Trophoblast cell (in vitro differentiated cells and primary cell): ENCODE data around the gene SLC38A7.

Experiments used
- DNase-seq, 2 donors: peaks; one replicate each; pipeline ENCODE4 v3.0.0-alpha.2; 2016
- H2AFZ ChIP-seq: 2 replicates; pipeline ENCODE4 v1.6.1; 2013; ENCODE audit warnings: low read length, moderate library complexity, mild to moderate bottlenecking; ENCODE audit not compliant: insufficient read depth, poor library complexity
- H2AK5ac ChIP-seq: 2 replicates; pipeline ENCODE4 v1.6.1; 2013; ENCODE audit warnings: mild to moderate bottlenecking, low read length
- H2BK120ac ChIP-seq: 2 replicates; pipeline ENCODE4 v1.6.1; 2013; ENCODE audit warnings: low read length, mild to moderate bottlenecking, moderate library complexity; ENCODE audit not compliant: insufficient read depth, poor library complexity
- H2BK12ac ChIP-seq: 2 replicates; pipeline ENCODE4 v1.6.1; 2013; ENCODE audit warnings: mild to moderate bottlenecking, low read length, moderate library complexity
- H2BK5ac ChIP-seq: 2 replicates; pipeline ENCODE4 v1.6.1; 2013; ENCODE audit warnings: low read length, low read depth, moderate library complexity, mild to moderate bottlenecking; ENCODE audit not compliant: poor library complexity
- H3K14ac ChIP-seq: 2 replicates; pipeline ENCODE4 v1.6.1; 2013; ENCODE audit warnings: mild to moderate bottlenecking, low read length
- H3K18ac ChIP-seq: 2 replicates; pipeline ENCODE4 v1.6.1; 2013; ENCODE audit warnings: mild to moderate bottlenecking, low read length
- H3K23ac ChIP-seq: 2 replicates; pipeline ENCODE4 v1.6.1; 2013; ENCODE audit warnings: low read length
- H3K27ac ChIP-seq: 2 replicates; pipeline ENCODE4 v1.5.1; 2013; ENCODE audit warnings: low read depth, mild to moderate bottlenecking, inconsistent platforms, low read length, moderate library complexity
- H3K27me3 ChIP-seq: 2 replicates; pipeline ENCODE4 v1.6.1; 2013; ENCODE audit warnings: inconsistent platforms, mild to moderate bottlenecking, low read length, moderate library complexity; ENCODE audit not compliant: insufficient read depth
- H3K36me3 ChIP-seq, 2 experiments: 1 replicate in 1 of 2; 2 replicates in 1 of 2; pipeline ENCODE4 v1.6.1; 2013; ENCODE audit warnings: low read length in 2 of 2, mild to moderate bottlenecking in 2 of 2, moderate library complexity in 1 of 2; ENCODE audit not compliant: insufficient read depth in 2 of 2, control insufficient read depth in 1 of 2
- H3K4ac ChIP-seq: 2 replicates; pipeline ENCODE4 v1.6.1; 2013; ENCODE audit warnings: low read depth, mild to moderate bottlenecking, low read length, moderate library complexity
- H3K4me1 ChIP-seq, 2 experiments: 1 replicate in 1 of 2; 2 replicates in 1 of 2; pipeline ENCODE4 v1.6.1; 2013; ENCODE audit warnings: low read length in 2 of 2, mild to moderate bottlenecking in 2 of 2, moderate library complexity in 1 of 2; ENCODE audit not compliant: insufficient read depth in 2 of 2, control insufficient read depth in 1 of 2
- H3K4me2 ChIP-seq: 2 replicates; pipeline ENCODE4 v1.6.1; 2013; ENCODE audit warnings: inconsistent platforms, mild to moderate bottlenecking, low read length, moderate library complexity
- H3K4me3 ChIP-seq: 2 replicates; pipeline ENCODE4 v1.5.1; 2013; ENCODE audit warnings: mild to moderate bottlenecking, low read depth, low read length, inconsistent platforms
- H3K79me1 ChIP-seq: one replicate; pipeline ENCODE4 v1.6.1; 2013; ENCODE audit warnings: low read length
- H3K79me2 ChIP-seq: 2 replicates; pipeline ENCODE4 v1.6.1; 2013; ENCODE audit warnings: low read length, mild to moderate bottlenecking; ENCODE audit not compliant: control insufficient read depth, insufficient read depth, poor library complexity
- H3K9ac ChIP-seq: 2 replicates; pipeline ENCODE4 v1.6.1; 2013; ENCODE audit warnings: mild to moderate bottlenecking, low read length
- H3K9me3 ChIP-seq: 2 replicates; pipeline ENCODE4 v1.6.1; 2013; ENCODE audit warnings: low read depth, mild to moderate bottlenecking, control low read depth, inconsistent platforms, low read length; ENCODE audit not compliant: insufficient read depth
- H4K12ac ChIP-seq: 2 replicates; pipeline ENCODE4 v1.6.1; 2013; ENCODE audit warnings: low read depth, mild to moderate bottlenecking, low read length, moderate library complexity
- H4K8ac ChIP-seq: 2 replicates; pipeline ENCODE4 v1.6.1; 2013; ENCODE audit warnings: low read depth, mild to moderate bottlenecking, low read length, moderate library complexity
- H4K91ac ChIP-seq: one replicate; pipeline ENCODE4 v1.6.1; 2013; ENCODE audit warnings: low read depth, mild to moderate bottlenecking, low read length, moderate library complexity
- WGBS: extraction: QIAGEN DNeasy Blood & Tissue Kit; methylation state at CpG from one replicate; pipeline ENCODE4 v1.1.7; 2013; ENCODE audit warnings: missing lambda C conversion rate; ENCODE audit not compliant: insufficient read length, insufficient coverage; ENCODE audit errors: extremely low coverage; 5-methylcytosine and 5-hydroxymethylcytosine counted together

The SLC38A7 gene

GRCh38 chr16:58634265-58634802 lies 50.2 kb downstream of the SLC38A7 start:
- no peak overlapping the region for H3K18ac ChIP-seq
- no peak overlapping the region for H2AFZ ChIP-seq
- no peak overlapping the region for H2BK120ac ChIP-seq
- WGBS, result no CpG with 5 or more reads among the region's 3 CpGs
- H3K79me1 ChIP-seq, result peaks cover 6% of the 10 kb centered on the region
- no peaks in the 10 kb centered on the region for H3K27me3 ChIP-seq
- no peak overlapping the region for H3K23ac ChIP-seq
- DNase-seq, result no peak
- H4K12ac ChIP-seq, result no peak overlapping the region
- no peaks in the 10 kb centered on the region for H3K9me3 ChIP-seq
- no peak overlapping the region for H4K91ac ChIP-seq
- no peak overlapping the region for H3K14ac ChIP-seq
- H3K4me3 ChIP-seq, result no peak overlapping the region
- H3K79me2 ChIP-seq, result peaks cover 5% of the 10 kb centered on the region
- no peak overlapping the region for H2BK5ac ChIP-seq
- no peak overlapping the region for H4K8ac ChIP-seq
- no peak overlapping the region for H3K4ac ChIP-seq
- H3K27ac ChIP-seq, result no peak overlapping the region
- no peak overlapping the region for H2AK5ac ChIP-seq
- H3K36me3 ChIP-seq, result no peaks in the 10 kb centered on the region
- no peak overlapping the region for H3K4me2 ChIP-seq
- H3K9ac ChIP-seq, result no peak overlapping the region
- H2BK12ac ChIP-seq, result no peak overlapping the region
- H3K4me1 ChIP-seq, result no peaks in the 10 kb centered on the region

GRCh38 chr16:58629733-58630640 lies 54.6 kb downstream of the SLC38A7 start, which contains the start of gene CNOT1:
CNOT1 (minus strand) TSS chr16:58629826; CDS start chr16:58599337, 30,489 bp downstream.
- Histone ChIP-seq H3K4me2 (peak within 1 kb of the TSS; percentile 69), H3K4me1 (peaks cover 0 to 1% of the 10 kb centered on the region in 2 experiments), H3K4ac (peak within 1 kb of the TSS; percentile 76), H2BK12ac (no peak within 1 kb of the TSS), H3K23ac (no peak within 1 kb of the TSS), H3K4me3 (peak within 1 kb of the TSS; percentile 88), H3K9me3 (no peaks in the 10 kb centered on the region), H2BK120ac (peak within 1 kb of the TSS; percentile 88), H3K9ac (peak within 1 kb of the TSS; percentile 92), H3K79me2 (peaks cover 23% of the 10 kb centered on the region), H4K8ac (peak within 1 kb of the TSS; percentile 98), H3K18ac (peak within 1 kb of the TSS; percentile 95), H3K79me1 (peaks cover 9% of the 10 kb centered on the region), H2BK5ac (peak within 1 kb of the TSS; percentile 93), H4K12ac (peak within 1 kb of the TSS; percentile 96), H2AFZ (peak within 1 kb of the TSS; percentile 98), H3K27me3 (no peaks in the 10 kb centered on the region), H3K14ac (peak within 1 kb of the TSS; percentile 99), H3K27ac (peak within 1 kb of the TSS; percentile 91), H3K36me3 (peaks cover 1 to 2% of the 10 kb centered on the region in 2 experiments), H2AK5ac (peak within 1 kb of the TSS; percentile 82), H4K91ac (peak within 1 kb of the TSS; percentile 95)
- WGBS, result no CpG with 5 or more reads among the region's 61 CpGs
- peak; percentile 99 to 100 for DNase-seq

- H2BK5ac ChIP-seq, result peak overlapping the region; percentile 93
- H2AK5ac ChIP-seq, result peak overlapping the region; percentile 82
- H3K9ac ChIP-seq, result peak overlapping the region; percentile 92
- peak overlapping the region; percentile 99 for H3K14ac ChIP-seq
- H3K27me3 ChIP-seq, result no peaks in the 10 kb centered on the region
- H3K79me2 ChIP-seq, result peaks cover 25% of the 10 kb centered on the region
- H3K9me3 ChIP-seq, result no peaks in the 10 kb centered on the region
- WGBS, result no CpG with 5 or more reads among the region's 53 CpGs
- peak overlapping the region; percentile 98 for H4K8ac ChIP-seq
- H3K79me1 ChIP-seq, result peaks cover 9% of the 10 kb centered on the region
- peak in 1 of 2 donors; percentile 66 for DNase-seq
- peak overlapping the region; percentile 96 for H4K12ac ChIP-seq
- peak overlapping the region; percentile 88 for H2BK120ac ChIP-seq
- peak overlapping the region; percentile 95 for H4K91ac ChIP-seq
- peak overlapping the region; percentile 91 for H3K27ac ChIP-seq
- no peak overlapping the region for H3K23ac ChIP-seq
- H3K4ac ChIP-seq, result peak overlapping the region; percentile 67
- H3K36me3 ChIP-seq, result peaks cover 8 to 9% of the 10 kb centered on the region in 2 experiments
- H3K18ac ChIP-seq, result peak overlapping the region; percentile 95
- H3K4me1 ChIP-seq, result peaks cover 0 to 1% of the 10 kb centered on the region in 2 experiments
- H3K4me3 ChIP-seq, result peak overlapping the region; percentile 88
- H2BK12ac ChIP-seq, result no peak overlapping the region
- peak overlapping the region; percentile 64 for H3K4me2 ChIP-seq
- H2AFZ ChIP-seq, result peak overlapping the region; percentile 98
These were observed 55.5 kb downstream of the SLC38A7 start for GRCh38 chr16:58628845-58629732.

GRCh38 chr16:58624209-58624608 lies 60.4 kb downstream of the SLC38A7 start:
- no CpG with 5 or more reads among the region's 7 CpGs for WGBS

More at GRCh38 chr16:58624209-58624608, 60.4 kb downstream of the SLC38A7 start:
- Histone ChIP-seq H4K12ac (no peak overlapping the region), H3K79me1 (peaks cover 2% of the 10 kb centered on the region), H3K4me2 (no peak overlapping the region), H2AFZ (no peak overlapping the region), H3K79me2 (peaks cover 20% of the 10 kb centered on the region), H3K4me1 (peaks cover 0 to 1% of the 10 kb centered on the region in 2 experiments), H3K18ac (no peak overlapping the region), H2BK12ac (no peak overlapping the region), H3K27me3 (no peaks in the 10 kb centered on the region), H3K23ac (no peak overlapping the region), H3K27ac (no peak overlapping the region), H3K4me3 (no peak overlapping the region), H3K9ac (no peak overlapping the region), H2BK5ac (no peak overlapping the region), H3K4ac (peak overlapping the region; percentile 70), H4K8ac (no peak overlapping the region), H3K36me3 (peaks cover 27 to 33% of the 10 kb centered on the region in 2 experiments), H3K14ac (no peak overlapping the region), H4K91ac (no peak overlapping the region), H3K9me3 (no peaks in the 10 kb centered on the region), H2AK5ac (no peak overlapping the region), H2BK120ac (no peak overlapping the region)
- no peak for DNase-seq
